ENCODE measurements around the gene PTPRR. TPM values are rescaled to one million over a fixed set of nuclear protein-coding genes. Genes with fewer than 3 reads are reported as not detected.

PTPRR gene
- total and polyA plus RNA-seq, 2 donors (not counting 1 experiment from before 2014, with no cell fraction given), result not detected

DNA sequence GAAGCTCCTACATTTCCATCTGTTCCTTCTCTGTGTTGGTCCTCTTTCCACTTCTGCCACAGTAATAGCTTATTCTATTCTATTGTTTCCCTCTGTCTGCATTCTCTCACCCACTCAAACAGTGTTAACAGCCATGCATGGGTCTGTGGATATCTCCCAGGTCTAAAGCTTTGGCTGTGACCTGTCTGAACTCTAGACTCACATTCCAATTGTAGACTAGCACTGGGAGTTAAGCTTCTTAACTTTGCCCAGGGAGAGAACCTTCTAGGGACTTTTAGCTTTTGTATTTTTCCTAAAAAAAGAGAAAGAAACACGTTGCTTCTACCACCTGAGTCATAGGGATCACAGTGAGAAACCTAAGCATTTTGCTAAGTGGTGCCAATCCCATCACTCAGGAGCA, 36.7 kb downstream of the PTPRR start:
- no peak overlapping the region for H3K4me3 ChIP-seq (ENCODE audit: control extremely low read depth in 1 of 5, extremely low read depth in 1 of 5, insufficient read depth in 1 of 5, low read depth in 2 of 5, low read length in 4 of 5)
- CTCF ChIA-PET, result no interaction called here
- no peaks in the 10 kb centered on the region for H3K79me2 ChIP-seq (ENCODE audit: control insufficient read depth, insufficient read depth, low read length)
- DNase-seq (no peak), ATAC-seq (ENCODE audit: low read depth) (no peak)
- Mint-ChIP-seq H3K9me3 (ENCODE audit: insufficient read depth) (no peaks in the 10 kb centered on the region), H3K27me3 (no peaks in the 10 kb centered on the region), H3K27ac (no peak overlapping the region), H3K4me3 (no peak overlapping the region), H3K4me1 (no peaks in the 10 kb centered on the region)
- POLR2A ChIA-PET, result no interaction called here
- no peaks in the 10 kb centered on the region for H3K36me3 ChIP-seq (replicated peaks in 1 of 2; ENCODE audit: control extremely low read depth in 1 of 2, control insufficient read depth in 1 of 2, extremely low read depth in 1 of 2, insufficient read depth in 2 of 2, low read length in 1 of 2)
- no peaks in the 10 kb centered on the region for H3K4me1 ChIP-seq (ENCODE audit: control insufficient read depth in 2 of 2, insufficient read depth in 2 of 2, low read length in 2 of 2)
- TF ChIP-seq EZH2 (IDR thresholded peaks at IDR 0.05; ENCODE audit: borderline replicate concordance, insufficient read depth, low read depth, low read length, poor library complexity, severe bottlenecking), result no peak
- TF ChIP-seq, protein P1, sequence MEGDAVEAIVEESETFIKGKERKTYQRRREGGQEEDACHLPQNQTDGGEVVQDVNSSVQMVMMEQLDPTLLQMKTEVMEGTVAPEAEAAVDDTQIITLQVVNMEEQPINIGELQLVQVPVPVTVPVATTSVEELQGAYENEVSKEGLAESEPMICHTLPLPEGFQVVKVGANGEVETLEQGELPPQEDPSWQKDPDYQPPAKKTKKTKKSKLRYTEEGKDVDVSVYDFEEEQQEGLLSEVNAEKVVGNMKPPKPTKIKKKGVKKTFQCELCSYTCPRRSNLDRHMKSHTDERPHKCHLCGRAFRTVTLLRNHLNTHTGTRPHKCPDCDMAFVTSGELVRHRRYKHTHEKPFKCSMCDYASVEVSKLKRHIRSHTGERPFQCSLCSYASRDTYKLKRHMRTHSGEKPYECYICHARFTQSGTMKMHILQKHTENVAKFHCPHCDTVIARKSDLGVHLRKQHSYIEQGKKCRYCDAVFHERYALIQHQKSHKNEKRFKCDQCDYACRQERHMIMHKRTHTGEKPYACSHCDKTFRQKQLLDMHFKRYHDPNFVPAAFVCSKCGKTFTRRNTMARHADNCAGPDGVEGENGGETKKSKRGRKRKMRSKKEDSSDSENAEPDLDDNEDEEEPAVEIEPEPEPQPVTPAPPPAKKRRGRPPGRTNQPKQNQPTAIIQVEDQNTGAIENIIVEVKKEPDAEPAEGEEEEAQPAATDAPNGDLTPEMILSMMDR (IDR thresholded peaks at IDR 0.05), result no peak
- no peak overlapping the region for H2AFZ ChIP-seq (ENCODE audit: insufficient read depth, low read depth, low read length, poor library complexity, severe bottlenecking)
- H3K9ac ChIP-seq (ENCODE audit: low read length), result no peak overlapping the region
- no peak overlapping the region for H3K27ac ChIP-seq (ENCODE audit: low read length in 2 of 2)
- WGBS (ENCODE audit: insufficient coverage), result no CpG with 5 or more reads among the region's 1 CpG
- H3K4me2 ChIP-seq (replicated peaks; ENCODE audit: low read depth, low read length, poor library complexity, severe bottlenecking), result no peak overlapping the region
- H4K20me1 ChIP-seq (ENCODE audit: control insufficient read depth, insufficient read depth, low read length, poor library complexity, severe bottlenecking), result no peaks in the 10 kb centered on the region
- H3K9me3 ChIP-seq (ENCODE audit: control extremely low read depth in 1 of 3, control insufficient read depth in 2 of 3, insufficient read depth in 1 of 3, low read length in 2 of 3), result no peaks in the 10 kb centered on the region
- H3K27me3 ChIP-seq (replicated peaks in 1 of 4; ENCODE audit: control extremely low read depth in 1 of 4, control insufficient read depth in 3 of 4, insufficient read depth in 4 of 4, low read length in 3 of 4), result no peaks in the 10 kb centered on the region
- intact Hi-C loops (cut with micrococcal nuclease), result no loop called here

DNA sequence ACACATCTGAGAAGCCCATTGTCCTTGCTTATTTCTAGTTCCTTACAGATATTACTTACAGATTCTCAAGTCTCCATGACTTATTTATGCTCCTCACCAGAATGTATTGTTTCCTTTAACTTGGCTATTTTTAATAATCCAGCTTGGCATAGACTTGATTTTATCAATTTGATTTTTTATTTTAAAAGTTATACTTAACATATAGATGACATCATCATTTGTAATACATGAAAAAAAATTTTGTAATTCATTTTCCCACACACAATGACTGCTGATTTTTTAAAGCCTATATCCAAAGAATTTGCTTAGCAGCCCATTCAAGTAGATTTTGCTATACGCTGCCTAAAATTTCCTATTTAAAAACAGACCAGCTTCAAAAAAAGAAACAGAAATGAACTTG, 39.8 kb downstream of the PTPRR start:
- Histone ChIP-seq H3K36me3 (replicated peaks in 1 of 2; ENCODE audit: control extremely low read depth in 1 of 2, control insufficient read depth in 1 of 2, extremely low read depth in 1 of 2, insufficient read depth in 2 of 2, low read length in 1 of 2) (no peaks in the 10 kb centered on the region), H3K27me3 (replicated peaks in 1 of 4; ENCODE audit: control extremely low read depth in 1 of 4, control insufficient read depth in 3 of 4, insufficient read depth in 4 of 4, low read length in 3 of 4) (no peaks in the 10 kb centered on the region), H3K4me3 (ENCODE audit: control extremely low read depth in 1 of 5, extremely low read depth in 1 of 5, insufficient read depth in 1 of 5, low read depth in 2 of 5, low read length in 4 of 5) (no peak overlapping the region), H3K9ac (ENCODE audit: low read length) (no peak overlapping the region), H3K4me1 (ENCODE audit: control insufficient read depth in 2 of 2, insufficient read depth in 2 of 2, low read length in 2 of 2) (no peaks in the 10 kb centered on the region), H2AFZ (ENCODE audit: insufficient read depth, low read depth, low read length, poor library complexity, severe bottlenecking) (no peak overlapping the region), H4K20me1 (ENCODE audit: control insufficient read depth, insufficient read depth, low read length, poor library complexity, severe bottlenecking) (no peaks in the 10 kb centered on the region), H3K27ac (ENCODE audit: low read length in 2 of 2) (no peak overlapping the region), H3K9me3 (ENCODE audit: control extremely low read depth in 1 of 3, control insufficient read depth in 2 of 3, insufficient read depth in 1 of 3, low read length in 2 of 3) (no peaks in the 10 kb centered on the region), H3K79me2 (ENCODE audit: control insufficient read depth, insufficient read depth, low read length) (no peaks in the 10 kb centered on the region), H3K4me2 (replicated peaks; ENCODE audit: low read depth, low read length, poor library complexity, severe bottlenecking) (no peak overlapping the region)
- POLR2A ChIA-PET, result no interaction called here
- no peaks in the 10 kb centered on the region for H3K4me1 Mint-ChIP-seq
- H3K27me3 Mint-ChIP-seq, result no peaks in the 10 kb centered on the region
- no peak overlapping the region for H3K4me3 Mint-ChIP-seq
- intact Hi-C loops (cut with micrococcal nuclease), result no loop called here
- no peak for TF ChIP-seq EZH2 (IDR thresholded peaks at IDR 0.05; ENCODE audit: borderline replicate concordance, insufficient read depth, low read depth, low read length, poor library complexity, severe bottlenecking)
- TF ChIP-seq, protein P1 (IDR thresholded peaks at IDR 0.05), result no peak
- ATAC-seq (ENCODE audit: low read depth), result no peak
- CTCF ChIA-PET, result no interaction called here
- DNase-seq, result no peak
- no peaks in the 10 kb centered on the region for H3K9me3 Mint-ChIP-seq (ENCODE audit: insufficient read depth)
- 88% methylated on average over 1 of the region's 1 CpG for WGBS (ENCODE audit: insufficient coverage)
- no peak overlapping the region for H3K27ac Mint-ChIP-seq

Data from B cell (primary cell).